Putamen (tissue), 1 donor: ENCODE measurements around the gene XRCC4.
"Not testable (repeated sequence)": the region's sequence is repeated elsewhere in the genome, so short reads cannot be mapped to it uniquely, and the experiment has no call there.

ENCODE experiments used
- DNase-seq: peaks from one replicate; pipeline ENCODE4 v3.0.0-alpha.2; 2016; ENCODE audit warnings: low spot score

The XRCC4 gene

GRCh38 chr5:83179966-83180365, 102.6 kb downstream of the XRCC4 start:
- no peak for DNase-seq

DNA sequence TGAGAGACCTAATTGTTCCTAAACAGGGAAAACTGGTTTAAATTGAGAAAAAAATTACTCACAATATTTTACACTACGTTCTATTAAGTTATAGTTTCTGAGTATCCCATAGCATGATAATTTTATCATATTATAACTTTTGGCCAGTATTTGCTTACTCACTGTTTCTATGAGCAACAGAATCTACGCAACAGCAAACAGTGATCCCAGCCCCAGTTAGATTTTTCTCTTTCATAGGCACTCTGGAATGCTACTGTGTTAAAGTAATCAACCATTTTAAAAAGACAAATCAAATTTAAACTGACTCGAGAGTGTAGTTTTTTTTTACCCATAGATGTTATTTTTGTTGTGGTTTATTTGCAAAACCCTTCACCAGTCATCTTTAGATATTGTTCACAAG, 107.2 kb downstream of the XRCC4 start:
- DNase-seq: no peak

GRCh38 chr5:83192947-83193346, 115.6 kb downstream of the XRCC4 start:
- DNase-seq: no peak

DNA sequence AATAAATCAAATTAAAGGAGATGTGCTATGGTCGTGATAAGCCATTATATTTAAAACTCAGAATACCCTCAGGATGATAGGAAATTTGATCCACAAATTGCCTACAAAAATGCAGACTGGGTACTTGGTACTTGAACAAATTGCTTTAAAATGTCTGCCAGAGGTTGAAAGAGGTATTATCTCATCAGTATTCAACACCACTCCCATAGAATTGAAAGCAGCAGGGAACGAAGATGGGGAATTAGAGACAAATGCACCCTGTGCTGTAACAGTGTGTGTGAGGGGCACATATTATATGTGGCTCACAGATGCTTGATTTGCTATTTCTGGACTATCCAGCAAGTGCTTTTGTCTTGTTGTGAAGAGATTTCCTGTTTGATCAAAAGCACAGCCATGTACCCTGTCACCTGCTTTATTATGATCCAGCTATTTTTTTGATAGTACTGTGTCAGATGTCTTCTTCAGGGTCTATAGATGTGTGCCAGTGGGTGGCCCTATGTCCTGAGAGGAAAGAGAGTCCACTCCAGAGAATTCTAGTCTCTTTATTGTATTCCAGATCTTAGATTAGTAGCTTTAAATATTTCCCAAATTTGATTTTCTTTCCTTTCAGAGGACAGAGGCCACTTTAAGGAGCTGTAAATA, 120.1 kb downstream of the XRCC4 start:
- DNase-seq: no peak

- no peak for DNase-seq
These were observed 121.8 kb downstream of the XRCC4 start for GRCh38 chr5:83199126-83199525.

- no peak for DNase-seq
These were observed 127.3 kb downstream of the XRCC4 start for GRCh38 chr5:83204651-83205050.

DNA sequence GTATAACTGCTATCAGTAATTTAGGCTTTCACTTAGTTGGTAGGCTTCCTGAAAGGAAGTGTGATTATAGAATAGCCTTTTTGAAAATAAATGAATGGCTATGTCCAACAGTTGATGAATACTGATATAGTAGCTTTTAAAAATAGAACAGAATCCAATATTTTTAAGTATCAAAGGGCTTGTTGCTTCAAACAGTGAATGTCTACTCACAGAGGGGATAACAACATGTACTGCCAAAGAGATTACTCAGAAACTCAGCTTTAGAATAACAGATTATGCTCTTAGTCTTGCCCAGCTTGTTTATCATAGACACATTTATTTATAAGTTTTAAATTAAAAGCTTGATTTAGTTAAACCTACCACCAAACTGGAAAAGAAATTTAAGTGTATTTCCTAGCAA, 132.6 kb downstream of the XRCC4 start:
- no peak for DNase-seq

GRCh38 chr5:83219077-83219476, 141.7 kb downstream of the XRCC4 start:
- no peak for DNase-seq

GRCh38 chr5:83219495-83219894, 142.1 kb downstream of the XRCC4 start:
- DNase-seq: no peak

DNA sequence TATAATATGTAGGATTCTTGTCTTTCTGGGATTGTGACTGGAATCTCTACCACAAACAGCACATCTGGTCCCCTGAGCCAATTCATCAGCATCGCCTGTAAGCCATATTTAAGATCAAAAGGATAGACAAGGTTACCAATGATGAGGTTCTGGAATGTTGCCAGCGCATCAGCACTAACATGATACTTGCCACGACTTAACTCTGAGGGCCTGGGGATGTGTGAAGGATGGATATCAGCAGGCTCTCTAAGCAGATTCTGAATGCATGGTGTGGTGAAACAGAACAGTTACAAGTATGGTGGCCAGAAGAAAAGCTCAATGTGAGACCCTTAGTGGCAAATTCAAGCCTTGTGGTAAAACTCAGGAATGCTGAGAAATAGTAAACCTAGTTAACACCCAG, 143.0 kb downstream of the XRCC4 start:
- no peak for DNase-seq

- no peak for DNase-seq
These were observed 145.6 kb downstream of the XRCC4 start for GRCh38 chr5:83222906-83223305.

DNA sequence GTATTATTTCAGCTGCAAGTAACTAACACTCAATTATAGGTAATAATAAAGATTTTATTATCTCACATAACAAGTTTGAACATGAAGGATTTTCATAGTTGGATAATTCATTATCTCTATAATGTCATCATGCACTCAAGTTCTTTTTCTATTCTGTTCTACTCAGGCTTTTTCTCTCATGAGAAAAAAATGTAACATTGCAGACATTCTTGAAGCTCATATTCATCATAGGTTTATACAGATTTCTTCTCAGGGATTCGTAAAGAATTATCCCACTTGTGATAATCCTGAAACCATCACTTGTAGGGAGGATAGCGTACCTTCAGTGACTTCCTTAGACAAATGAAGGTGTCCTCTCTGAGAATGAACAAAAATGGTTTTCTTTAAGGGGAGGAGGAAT, 150.3 kb downstream of the XRCC4 start:
- DNase-seq: no peak

GRCh38 chr5:83230511-83230910, 153.2 kb downstream of the XRCC4 start:
- no peak for DNase-seq

- DNase-seq: no peak
These were observed 167.2 kb downstream of the XRCC4 start for GRCh38 chr5:83244516-83244915.

GRCh38 chr5:83245037-83245436, 167.7 kb downstream of the XRCC4 start:
- no peak for DNase-seq

DNA sequence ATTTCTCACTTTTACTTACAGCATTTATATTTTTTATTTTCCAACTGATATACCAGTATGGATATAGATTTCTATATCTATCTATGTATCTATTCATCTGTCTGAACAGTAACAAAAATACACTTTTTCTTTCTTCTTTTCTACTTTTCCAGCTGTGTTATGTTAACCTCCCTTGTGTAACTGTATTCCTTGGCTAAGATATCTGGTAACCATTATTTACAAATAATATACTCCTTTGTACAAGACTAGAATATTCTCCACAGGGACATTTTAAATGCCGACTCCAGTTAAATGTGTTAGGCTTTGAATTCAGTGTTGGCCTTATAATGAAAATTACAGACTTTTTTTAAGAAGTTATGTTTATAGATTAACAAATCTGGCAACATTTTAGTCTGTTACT, 168.7 kb downstream of the XRCC4 start:
- no peak for DNase-seq

- no peak for DNase-seq
These were observed 171.8 kb downstream of the XRCC4 start for GRCh38 chr5:83249156-83249555.

DNA sequence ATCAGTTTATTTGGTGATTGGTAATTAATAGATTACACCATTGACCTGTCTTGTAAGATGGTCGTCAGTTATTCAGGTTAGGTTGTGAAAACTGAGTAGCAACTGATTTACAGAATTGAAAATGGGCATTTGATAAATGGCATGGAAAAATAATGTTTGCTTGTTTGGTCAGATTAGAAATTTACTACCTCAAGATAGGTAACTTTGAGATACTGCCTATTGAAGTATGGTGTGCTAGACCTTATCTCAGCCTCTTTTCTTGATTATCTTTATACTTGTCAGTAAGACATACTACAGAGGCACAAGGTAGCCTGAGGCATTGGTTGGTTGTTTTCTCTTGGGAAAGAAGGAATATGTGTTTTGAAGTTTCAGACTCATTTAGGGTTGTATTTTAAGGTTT, 174.5 kb downstream of the XRCC4 start:
- DNase-seq: no peak

DNA sequence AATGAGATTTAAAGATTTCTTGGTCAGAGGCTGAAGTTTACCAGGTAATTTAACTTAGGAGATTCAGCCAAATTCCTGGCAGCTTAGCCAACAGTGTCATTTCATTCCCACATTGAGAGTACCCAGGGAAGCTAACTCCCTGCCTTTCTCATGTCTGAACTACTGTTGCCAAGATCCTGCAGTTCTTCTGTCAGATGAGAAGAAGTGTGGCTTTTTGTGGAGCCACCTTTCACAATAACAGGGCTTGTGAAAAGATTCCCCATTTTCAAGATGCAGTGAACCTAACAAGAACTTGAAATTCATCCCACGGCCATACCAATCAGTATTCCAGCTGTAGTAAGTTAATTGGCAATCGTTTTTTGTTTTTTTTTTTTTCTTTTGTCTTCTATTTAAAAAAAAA, 176.4 kb downstream of the XRCC4 start:
- DNase-seq: no peak

GRCh38 chr5:83255268-83255667, 177.9 kb downstream of the XRCC4 start:
- DNase-seq: no peak

DNA sequence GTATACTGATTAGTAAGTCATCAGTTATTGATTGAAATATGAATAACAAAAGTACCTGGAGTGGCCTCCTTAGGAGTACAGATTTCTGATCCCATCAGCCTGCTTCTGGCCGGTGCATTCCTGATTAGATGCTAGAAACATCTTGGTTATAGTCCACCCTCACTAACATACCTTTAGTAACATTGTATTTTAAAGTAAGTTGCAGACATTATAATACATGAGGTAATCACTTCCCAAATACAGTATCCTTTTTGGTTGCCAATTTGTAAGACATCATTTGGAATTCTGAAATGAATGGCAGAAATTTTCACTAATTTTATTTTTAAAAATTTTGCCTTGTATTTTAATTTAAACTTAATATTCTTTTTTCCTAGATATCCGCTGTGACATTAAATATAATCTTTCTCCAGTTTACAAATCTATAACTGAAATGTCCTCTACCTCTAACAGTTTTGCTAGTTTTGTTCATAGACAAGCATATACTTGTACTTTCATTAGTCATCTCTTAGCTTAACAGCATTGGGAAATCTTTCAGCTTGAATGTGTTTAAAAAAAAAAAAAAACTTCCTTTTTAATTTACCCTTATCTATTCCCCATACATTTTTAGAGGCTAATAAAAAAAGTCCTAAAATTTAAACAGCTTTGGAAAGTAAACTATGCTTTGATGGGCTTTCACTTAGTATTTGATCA, 178.9 kb downstream of the XRCC4 start:
- DNase-seq: no peak

DNA sequence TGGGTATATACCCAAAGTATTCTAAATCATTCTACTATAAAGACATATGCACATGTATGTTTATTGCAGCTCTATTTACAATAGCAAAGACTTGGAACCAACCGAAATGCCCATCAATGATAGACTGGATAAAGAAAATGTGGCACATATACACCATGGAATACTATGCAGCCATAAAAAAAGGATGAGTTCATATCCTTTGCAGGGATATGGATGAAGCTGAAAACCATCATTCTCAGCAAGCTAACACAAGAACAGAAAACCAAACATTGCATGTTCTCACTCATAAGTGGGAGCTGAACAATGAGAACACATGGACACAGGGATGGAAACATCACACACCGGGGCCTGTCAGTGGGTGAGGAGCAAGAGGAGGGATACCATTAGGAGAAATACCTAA, 180.3 kb downstream of the XRCC4 start:
- DNase-seq: not testable (repeated sequence)

- no peak for DNase-seq
These were observed 188.0 kb downstream of the XRCC4 start for GRCh38 chr5:83265318-83265717.

- DNase-seq: no peak
These were observed 193.0 kb downstream of the XRCC4 start for GRCh38 chr5:83270311-83270710.
